K562 (cell line): Measurements from ENCODE around the gene PRODH2. TPM values are rescaled to one million over a fixed set of nuclear protein-coding genes. Genes with fewer than 3 reads are reported as not detected.
A peak's percentile ranks its signal among the peaks of the same experiment; 100 is the strongest.

ENCODE experiments used
- COPS2 ChIP-seq: fragments of 450-650 bp; conservative IDR thresholded peaks from 2 replicates; pipeline ENCODE4 v1.6.1; 2016; ENCODE audit warnings: mild to moderate bottlenecking, moderate library complexity
- ZBTB7A ChIP-seq: IDR thresholded peaks from 2 replicates; pipeline ENCODE4 v1.6.1; 2011; ENCODE audit warnings: low read depth, mild to moderate bottlenecking, low read length, moderate library complexity, borderline replicate concordance; ENCODE audit not compliant: control insufficient read depth
- ZFP36 ChIP-seq: fragments of 150-350 bp; IDR thresholded peaks from 2 replicates; pipeline ENCODE4 v1.6.1; 2018; ENCODE audit warnings: low read length, low read depth; ENCODE audit not compliant: partially characterized antibody
- polyA plus RNA-seq, 8 experiments: library from polyadenylated mRNA; depleted of rRNA in 4 of 8; stranded (reverse) in 5 of 8; unstranded in 3 of 8; fragments of >200 nt; fragmentation: Nextera tagmentation in 2 of 8; fragmentation: Illumina TruSeq in 1 of 8; extraction: Ambion mirVana in 2 of 8; extraction: Trizol in 1 of 8; gene quantifications; 2 replicates each; pipeline versions ENCODE4 v1.2.1 to v1.2.3, GENCODE V29; 2011 to 2014; ENCODE audit warnings: inconsistent platforms in 1 of 8, missing spikeins in 1 of 8
- total RNA-seq, 7 experiments: library from RNA; depleted of rRNA in 6 of 7; stranded (reverse); fragments of >200 nt in 6 of 7; fragmentation: Illumina TruSeq in 2 of 7; extraction: Trizol in 2 of 7; gene quantifications; 2 replicates each; pipeline versions ENCODE4 v1.2.1 to v1.2.3, GENCODE V29; 2011 to 2021; ENCODE audit warnings: low replicate concordance in 1 of 7
- TF ChIP-seq, protein P1 (sequence below): fragments of 450-650 bp; formaldehyde crosslinking; IDR thresholded peaks from 2 replicates; pipeline ENCODE4 v1.4.0; 2020; ENCODE audit warnings: mild to moderate bottlenecking
- TF ChIP-seq, protein P2 (sequence below): sonication (generic); formaldehyde crosslinking; IDR thresholded peaks from 2 replicates; pipeline ENCODE4 v1.9.0; 2022; ENCODE audit warnings: mild to moderate bottlenecking, missing genetic modification reagents
- TF ChIP-seq, protein P3 (sequence below): fragments of 450-650 bp; IDR thresholded peaks from 2 replicates; pipeline ENCODE4 v1.6.1; 2016; ENCODE audit warnings: mild to moderate bottlenecking, moderate library complexity

The PRODH2 gene
- total and polyA plus RNA-seq, 9 of the 15 experiments (the other 6 are each of a cell fraction or from before 2014, with no cell fraction given), result not detected

DNA sequence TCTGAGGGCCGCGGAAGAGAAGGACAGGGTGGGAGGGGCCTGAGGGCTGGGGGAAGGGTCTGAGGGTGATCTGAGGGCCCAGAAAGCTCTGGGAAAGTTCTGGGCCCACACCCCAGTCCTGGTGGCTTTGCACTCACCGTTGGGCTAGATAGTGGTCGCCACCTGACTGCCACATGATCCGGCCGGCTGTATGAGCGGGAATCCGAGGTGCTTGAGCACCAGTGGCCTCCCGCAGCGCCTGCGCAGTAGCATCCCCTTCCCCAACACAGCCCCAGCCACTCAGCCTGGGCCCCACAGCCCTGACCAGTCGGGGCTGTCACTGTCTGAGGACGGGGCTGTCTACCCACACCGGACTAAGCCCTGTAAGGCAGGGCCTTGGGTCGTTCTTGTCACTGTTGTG lies 15.0 kb downstream of the PRODH2 start (continued):
- TF ChIP-seq, protein P1, sequence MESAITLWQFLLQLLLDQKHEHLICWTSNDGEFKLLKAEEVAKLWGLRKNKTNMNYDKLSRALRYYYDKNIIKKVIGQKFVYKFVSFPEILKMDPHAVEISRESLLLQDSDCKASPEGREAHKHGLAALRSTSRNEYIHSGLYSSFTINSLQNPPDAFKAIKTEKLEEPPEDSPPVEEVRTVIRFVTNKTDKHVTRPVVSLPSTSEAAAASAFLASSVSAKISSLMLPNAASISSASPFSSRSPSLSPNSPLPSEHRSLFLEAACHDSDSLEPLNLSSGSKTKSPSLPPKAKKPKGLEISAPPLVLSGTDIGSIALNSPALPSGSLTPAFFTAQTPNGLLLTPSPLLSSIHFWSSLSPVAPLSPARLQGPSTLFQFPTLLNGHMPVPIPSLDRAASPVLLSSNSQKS (CRISPR knock-in tag), result no peak
- TF ChIP-seq ZBTB7A (peak; percentile 34; the same call in 1 of the 2 replicates), COPS2 (no peak), ZFP36 (no peak)
- TF ChIP-seq, protein P2, sequence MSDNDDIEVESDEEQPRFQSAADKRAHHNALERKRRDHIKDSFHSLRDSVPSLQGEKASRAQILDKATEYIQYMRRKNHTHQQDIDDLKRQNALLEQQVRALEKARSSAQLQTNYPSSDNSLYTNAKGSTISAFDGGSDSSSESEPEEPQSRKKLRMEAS (CRISPR knock-in tag), result 0 out of 2 replicates have a peak, but pooled peaks have one; percentile 32
- TF ChIP-seq, protein P3, sequence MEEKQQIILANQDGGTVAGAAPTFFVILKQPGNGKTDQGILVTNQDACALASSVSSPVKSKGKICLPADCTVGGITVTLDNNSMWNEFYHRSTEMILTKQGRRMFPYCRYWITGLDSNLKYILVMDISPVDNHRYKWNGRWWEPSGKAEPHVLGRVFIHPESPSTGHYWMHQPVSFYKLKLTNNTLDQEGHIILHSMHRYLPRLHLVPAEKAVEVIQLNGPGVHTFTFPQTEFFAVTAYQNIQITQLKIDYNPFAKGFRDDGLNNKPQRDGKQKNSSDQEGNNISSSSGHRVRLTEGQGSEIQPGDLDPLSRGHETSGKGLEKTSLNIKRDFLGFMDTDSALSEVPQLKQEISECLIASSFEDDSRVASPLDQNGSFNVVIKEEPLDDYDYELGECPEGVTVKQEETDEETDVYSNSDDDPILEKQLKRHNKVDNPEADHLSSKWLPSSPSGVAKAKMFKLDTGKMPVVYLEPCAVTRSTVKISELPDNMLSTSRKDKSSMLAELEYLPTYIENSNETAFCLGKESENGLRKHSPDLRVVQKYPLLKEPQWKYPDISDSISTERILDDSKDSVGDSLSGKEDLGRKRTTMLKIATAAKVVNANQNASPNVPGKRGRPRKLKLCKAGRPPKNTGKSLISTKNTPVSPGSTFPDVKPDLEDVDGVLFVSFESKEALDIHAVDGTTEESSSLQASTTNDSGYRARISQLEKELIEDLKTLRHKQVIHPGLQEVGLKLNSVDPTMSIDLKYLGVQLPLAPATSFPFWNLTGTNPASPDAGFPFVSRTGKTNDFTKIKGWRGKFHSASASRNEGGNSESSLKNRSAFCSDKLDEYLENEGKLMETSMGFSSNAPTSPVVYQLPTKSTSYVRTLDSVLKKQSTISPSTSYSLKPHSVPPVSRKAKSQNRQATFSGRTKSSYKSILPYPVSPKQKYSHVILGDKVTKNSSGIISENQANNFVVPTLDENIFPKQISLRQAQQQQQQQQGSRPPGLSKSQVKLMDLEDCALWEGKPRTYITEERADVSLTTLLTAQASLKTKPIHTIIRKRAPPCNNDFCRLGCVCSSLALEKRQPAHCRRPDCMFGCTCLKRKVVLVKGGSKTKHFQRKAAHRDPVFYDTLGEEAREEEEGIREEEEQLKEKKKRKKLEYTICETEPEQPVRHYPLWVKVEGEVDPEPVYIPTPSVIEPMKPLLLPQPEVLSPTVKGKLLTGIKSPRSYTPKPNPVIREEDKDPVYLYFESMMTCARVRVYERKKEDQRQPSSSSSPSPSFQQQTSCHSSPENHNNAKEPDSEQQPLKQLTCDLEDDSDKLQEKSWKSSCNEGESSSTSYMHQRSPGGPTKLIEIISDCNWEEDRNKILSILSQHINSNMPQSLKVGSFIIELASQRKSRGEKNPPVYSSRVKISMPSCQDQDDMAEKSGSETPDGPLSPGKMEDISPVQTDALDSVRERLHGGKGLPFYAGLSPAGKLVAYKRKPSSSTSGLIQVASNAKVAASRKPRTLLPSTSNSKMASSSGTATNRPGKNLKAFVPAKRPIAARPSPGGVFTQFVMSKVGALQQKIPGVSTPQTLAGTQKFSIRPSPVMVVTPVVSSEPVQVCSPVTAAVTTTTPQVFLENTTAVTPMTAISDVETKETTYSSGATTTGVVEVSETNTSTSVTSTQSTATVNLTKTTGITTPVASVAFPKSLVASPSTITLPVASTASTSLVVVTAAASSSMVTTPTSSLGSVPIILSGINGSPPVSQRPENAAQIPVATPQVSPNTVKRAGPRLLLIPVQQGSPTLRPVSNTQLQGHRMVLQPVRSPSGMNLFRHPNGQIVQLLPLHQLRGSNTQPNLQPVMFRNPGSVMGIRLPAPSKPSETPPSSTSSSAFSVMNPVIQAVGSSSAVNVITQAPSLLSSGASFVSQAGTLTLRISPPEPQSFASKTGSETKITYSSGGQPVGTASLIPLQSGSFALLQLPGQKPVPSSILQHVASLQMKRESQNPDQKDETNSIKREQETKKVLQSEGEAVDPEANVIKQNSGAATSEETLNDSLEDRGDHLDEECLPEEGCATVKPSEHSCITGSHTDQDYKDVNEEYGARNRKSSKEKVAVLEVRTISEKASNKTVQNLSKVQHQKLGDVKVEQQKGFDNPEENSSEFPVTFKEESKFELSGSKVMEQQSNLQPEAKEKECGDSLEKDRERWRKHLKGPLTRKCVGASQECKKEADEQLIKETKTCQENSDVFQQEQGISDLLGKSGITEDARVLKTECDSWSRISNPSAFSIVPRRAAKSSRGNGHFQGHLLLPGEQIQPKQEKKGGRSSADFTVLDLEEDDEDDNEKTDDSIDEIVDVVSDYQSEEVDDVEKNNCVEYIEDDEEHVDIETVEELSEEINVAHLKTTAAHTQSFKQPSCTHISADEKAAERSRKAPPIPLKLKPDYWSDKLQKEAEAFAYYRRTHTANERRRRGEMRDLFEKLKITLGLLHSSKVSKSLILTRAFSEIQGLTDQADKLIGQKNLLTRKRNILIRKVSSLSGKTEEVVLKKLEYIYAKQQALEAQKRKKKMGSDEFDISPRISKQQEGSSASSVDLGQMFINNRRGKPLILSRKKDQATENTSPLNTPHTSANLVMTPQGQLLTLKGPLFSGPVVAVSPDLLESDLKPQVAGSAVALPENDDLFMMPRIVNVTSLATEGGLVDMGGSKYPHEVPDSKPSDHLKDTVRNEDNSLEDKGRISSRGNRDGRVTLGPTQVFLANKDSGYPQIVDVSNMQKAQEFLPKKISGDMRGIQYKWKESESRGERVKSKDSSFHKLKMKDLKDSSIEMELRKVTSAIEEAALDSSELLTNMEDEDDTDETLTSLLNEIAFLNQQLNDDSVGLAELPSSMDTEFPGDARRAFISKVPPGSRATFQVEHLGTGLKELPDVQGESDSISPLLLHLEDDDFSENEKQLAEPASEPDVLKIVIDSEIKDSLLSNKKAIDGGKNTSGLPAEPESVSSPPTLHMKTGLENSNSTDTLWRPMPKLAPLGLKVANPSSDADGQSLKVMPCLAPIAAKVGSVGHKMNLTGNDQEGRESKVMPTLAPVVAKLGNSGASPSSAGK, result peak; percentile 89
